SU-DHL-6 (cell line): Measurements from ENCODE around the gene CYB561.

Experiments
- H2AFZ ChIP-seq: fragments of 200-600 bp; sonication (generic); 2 replicates; pipeline ENCODE4 v1.6.1; 2014; ENCODE audit warnings: low read depth, mild to moderate bottlenecking, moderate library complexity, mixed read lengths, antibody characterized with exemption, low read length; ENCODE audit not compliant: severe bottlenecking
- H3F3A ChIP-seq: fragments of 200-600 bp; shearing (Covaris generic); 2 replicates; pipeline ENCODE4 v1.6.0; 2016; ENCODE audit warnings: antibody characterized with exemption, mild to moderate bottlenecking; ENCODE audit not compliant: insufficient read depth
- H3K27ac ChIP-seq: fragments of 200-600 bp; sonication (generic); 2 replicates; pipeline ENCODE4 v1.5.1; 2016; ENCODE audit warnings: low read depth, mild to moderate bottlenecking, low read length, moderate library complexity, mixed read lengths
- H3K27me3 ChIP-seq: fragments of 200-600 bp; sonication (generic), shearing (Covaris generic); 2 replicates; pipeline ENCODE4 v1.6.0; 2014; ENCODE audit warnings: mild to moderate bottlenecking, low read length
- H3K36me3 ChIP-seq: fragments of 200-600 bp; sonication (generic); 2 replicates; pipeline ENCODE4 v1.6.1; 2014; ENCODE audit warnings: mild to moderate bottlenecking, low read length, mixed read lengths
- H3K4me2 ChIP-seq: fragments of 300-600, 200-600 bp; shearing (Covaris generic), sonication (generic); 2 replicates; pipeline ENCODE4 v1.6.0; 2014; ENCODE audit warnings: low read length, low read depth, mild to moderate bottlenecking; ENCODE audit not compliant: poor library complexity, severe bottlenecking
- H3K4me3 ChIP-seq: fragments of 200-600 bp; sonication (generic); 2 replicates; pipeline ENCODE4 v1.5.1; 2014; ENCODE audit warnings: antibody characterized with exemption, low read length, mild to moderate bottlenecking, mixed read lengths; ENCODE audit not compliant: insufficient read depth, poor library complexity, severe bottlenecking
- H3K79me2 ChIP-seq: fragments of 200-600 bp; sonication (generic); 2 replicates; pipeline ENCODE4 v1.6.1; 2014; ENCODE audit warnings: mild to moderate bottlenecking, low read length, moderate library complexity; ENCODE audit not compliant: insufficient read depth
- H3K9ac ChIP-seq: fragments of 200-600 bp; sonication (generic); 2 replicates; pipeline ENCODE4 v1.7.0; 2014; ENCODE audit warnings: mild to moderate bottlenecking, low read length
- H3K9me2 ChIP-seq: fragments of 200-600 bp; sonication (generic); replicated peaks from 2 replicates; pipeline ENCODE4 v1.6.1; 2014; ENCODE audit warnings: low read length; ENCODE audit not compliant: insufficient read depth
- H3K9me3 ChIP-seq: fragments of 200-600 bp; sonication (generic); 2 replicates; pipeline ENCODE4 v1.6.1; 2014; ENCODE audit warnings: low read length, mixed read lengths; ENCODE audit not compliant: insufficient read depth
- H4K20me1 ChIP-seq: fragments of 200-600 bp; sonication (generic); 2 replicates; pipeline ENCODE4 v1.6.1; 2014; ENCODE audit warnings: low read depth, mild to moderate bottlenecking, antibody characterized with exemption, low read length, moderate library complexity, mixed read lengths
- EZH2phosphoT487 ChIP-seq: fragments of 200-600 bp; sonication (generic), shearing (Covaris generic); conservative IDR thresholded peaks from 2 replicates; pipeline ENCODE4 v1.6.1; 2018; ENCODE audit warnings: mild to moderate bottlenecking, antibody characterized with exemption, low read length, moderate library complexity, mixed read lengths
- TF ChIP-seq, protein P1 (sequence below): fragments of 200-600 bp; sonication (generic); IDR thresholded peaks from one replicate; pipeline ENCODE4 v1.5.1; 2017; ENCODE audit warnings: antibody characterized with exemption, mild to moderate bottlenecking, low read length, moderate library complexity; ENCODE audit not compliant: insufficient read depth, poor library complexity, severe bottlenecking

The CYB561 gene

DNA sequence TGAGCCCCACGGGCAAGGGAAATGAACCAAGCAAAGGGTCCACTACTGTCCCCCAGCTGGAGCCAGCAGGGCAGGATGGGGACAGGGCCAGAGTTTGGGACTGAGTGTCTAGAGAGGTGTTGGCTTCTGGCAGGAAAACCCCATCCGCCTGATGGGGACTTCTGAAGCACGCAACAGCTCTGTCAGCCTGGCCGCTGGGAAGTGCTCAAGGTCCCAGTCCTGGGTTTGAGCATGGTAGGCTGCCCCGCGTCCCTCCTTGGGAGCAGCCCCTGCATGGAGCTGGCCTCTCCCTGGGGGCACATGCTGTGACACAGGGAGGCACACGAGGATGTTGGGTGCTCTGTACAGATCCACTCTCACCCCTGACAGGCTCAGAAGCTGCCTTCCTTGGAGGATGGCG lies 45.3 kb upstream of the CYB561 start:
- no peaks in the 10 kb centered on the region for H3F3A ChIP-seq
- no peaks in the 10 kb centered on the region for H3K27me3 ChIP-seq
- no peaks in the 10 kb centered on the region for H3K79me2 ChIP-seq
- no peak overlapping the region for H3K4me3 ChIP-seq
- H3K36me3 ChIP-seq: no peaks in the 10 kb centered on the region
- no peak overlapping the region for H3K27ac ChIP-seq
- H4K20me1 ChIP-seq: no peaks in the 10 kb centered on the region
- no peak overlapping the region for H2AFZ ChIP-seq
- no peaks in the 10 kb centered on the region for H3K9me3 ChIP-seq
- TF ChIP-seq EZH2phosphoT487: no peak
- TF ChIP-seq, protein P1, sequence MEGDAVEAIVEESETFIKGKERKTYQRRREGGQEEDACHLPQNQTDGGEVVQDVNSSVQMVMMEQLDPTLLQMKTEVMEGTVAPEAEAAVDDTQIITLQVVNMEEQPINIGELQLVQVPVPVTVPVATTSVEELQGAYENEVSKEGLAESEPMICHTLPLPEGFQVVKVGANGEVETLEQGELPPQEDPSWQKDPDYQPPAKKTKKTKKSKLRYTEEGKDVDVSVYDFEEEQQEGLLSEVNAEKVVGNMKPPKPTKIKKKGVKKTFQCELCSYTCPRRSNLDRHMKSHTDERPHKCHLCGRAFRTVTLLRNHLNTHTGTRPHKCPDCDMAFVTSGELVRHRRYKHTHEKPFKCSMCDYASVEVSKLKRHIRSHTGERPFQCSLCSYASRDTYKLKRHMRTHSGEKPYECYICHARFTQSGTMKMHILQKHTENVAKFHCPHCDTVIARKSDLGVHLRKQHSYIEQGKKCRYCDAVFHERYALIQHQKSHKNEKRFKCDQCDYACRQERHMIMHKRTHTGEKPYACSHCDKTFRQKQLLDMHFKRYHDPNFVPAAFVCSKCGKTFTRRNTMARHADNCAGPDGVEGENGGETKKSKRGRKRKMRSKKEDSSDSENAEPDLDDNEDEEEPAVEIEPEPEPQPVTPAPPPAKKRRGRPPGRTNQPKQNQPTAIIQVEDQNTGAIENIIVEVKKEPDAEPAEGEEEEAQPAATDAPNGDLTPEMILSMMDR: no peak
- H3K9ac ChIP-seq: no peak overlapping the region
- no peaks in the 10 kb centered on the region for H3K9me2 ChIP-seq
- H3K4me2 ChIP-seq: no peak overlapping the region

DNA sequence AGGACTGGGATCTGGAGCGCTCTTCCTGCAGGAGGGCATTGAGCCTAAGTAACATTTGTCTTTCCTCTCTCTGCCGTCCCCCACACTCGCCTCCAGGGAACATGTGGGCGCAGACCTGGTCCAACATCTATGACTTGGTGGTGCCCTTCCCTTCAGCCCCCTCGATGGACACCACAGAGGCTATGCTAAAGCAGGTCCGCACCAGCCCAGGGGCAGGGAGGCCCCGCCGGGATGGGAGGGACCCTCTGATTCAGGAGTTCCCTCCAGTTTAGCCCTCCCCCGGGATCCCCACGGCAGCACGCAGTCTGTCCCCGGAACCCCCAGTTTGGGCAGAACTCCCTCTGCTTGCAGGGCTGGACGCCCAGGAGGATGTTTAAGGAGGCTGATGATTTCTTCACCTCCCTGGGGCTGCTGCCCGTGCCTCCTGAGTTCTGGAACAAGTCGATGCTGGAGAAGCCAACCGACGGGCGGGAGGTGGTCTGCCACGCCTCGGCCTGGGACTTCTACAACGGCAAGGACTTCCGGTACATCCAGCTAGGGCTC lies 44.8 kb upstream of the CYB561 start:
- no peaks in the 10 kb centered on the region for H3K79me2 ChIP-seq

DNA sequence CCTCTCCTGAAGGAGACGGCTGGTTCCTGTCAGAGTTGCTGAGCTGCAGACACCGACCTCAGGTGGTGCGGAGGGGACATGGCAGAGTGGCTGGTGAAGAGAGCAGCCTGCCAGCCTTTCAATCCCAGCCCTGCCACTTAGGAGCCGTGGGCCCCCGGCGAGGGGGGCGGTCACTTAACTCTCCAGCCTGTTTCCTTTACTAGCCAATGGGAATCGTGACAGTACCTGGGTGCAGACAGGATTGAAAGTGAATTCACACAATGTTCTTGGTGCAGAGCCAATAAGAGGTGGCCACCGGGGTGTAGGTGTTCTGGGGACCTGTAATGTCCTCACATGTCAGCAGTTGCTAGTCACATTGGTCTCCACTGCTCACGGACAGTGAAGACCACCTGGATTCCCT lies 44.2 kb upstream of the CYB561 start:
- no peaks in the 10 kb centered on the region for H3K27me3 ChIP-seq

More for the DNA sequence above, 44.8 kb upstream of the CYB561 start:
- TF ChIP-seq, protein P1: no peak
- TF ChIP-seq EZH2phosphoT487: no peak
- H3F3A ChIP-seq: no peaks in the 10 kb centered on the region
- no peak overlapping the region for H3K4me3 ChIP-seq
- no peak overlapping the region for H3K27ac ChIP-seq
- no peak overlapping the region for H3K4me2 ChIP-seq
- no peaks in the 10 kb centered on the region for H3K36me3 ChIP-seq
- no peaks in the 10 kb centered on the region for H3K9me3 ChIP-seq
- H2AFZ ChIP-seq: no peak overlapping the region
- no peaks in the 10 kb centered on the region for H4K20me1 ChIP-seq
- no peaks in the 10 kb centered on the region for H3K27me3 ChIP-seq
- no peak overlapping the region for H3K9ac ChIP-seq
- no peaks in the 10 kb centered on the region for H3K9me2 ChIP-seq

More for the DNA sequence above, 44.2 kb upstream of the CYB561 start:
- Histone ChIP-seq H3K27ac (no peak overlapping the region), H3K36me3 (no peaks in the 10 kb centered on the region), H3K9me3 (no peaks in the 10 kb centered on the region), H2AFZ (no peak overlapping the region), H3K9ac (no peak overlapping the region), H3F3A (no peaks in the 10 kb centered on the region), H4K20me1 (no peaks in the 10 kb centered on the region), H3K79me2 (no peaks in the 10 kb centered on the region), H3K9me2 (no peaks in the 10 kb centered on the region), H3K4me2 (no peak overlapping the region), H3K4me3 (no peak overlapping the region)
- TF ChIP-seq EZH2phosphoT487: no peak
- TF ChIP-seq, protein P1: no peak
